Fibroblast of upper back skin (primary cell): ENCODE measurements around the gene MAD1L1.

Experiments
- DNase-seq: peaks from one replicate; pipeline ENCODE4 v3.0.0-alpha.2; 2013

MAD1L1 gene

GRCh38 chr7:1794888-1795542, 437.7 kb downstream of the MAD1L1 start:
- no peak for DNase-seq

- DNase-seq = no peak
Observed at GRCh38 chr7:1787681-1788235, 445.0 kb downstream of the MAD1L1 start.

- DNase-seq = no peak
Observed at GRCh38 chr7:1787241-1787640, 445.5 kb downstream of the MAD1L1 start.

- DNase-seq = no peak
Observed at GRCh38 chr7:1785839-1786238, 446.9 kb downstream of the MAD1L1 start.

- DNase-seq = no peak
Observed at GRCh38 chr7:1781369-1781768, 451.4 kb downstream of the MAD1L1 start.

- no peak for DNase-seq
Observed at GRCh38 chr7:1779445-1779844, 453.3 kb downstream of the MAD1L1 start.

- DNase-seq = no peak
Observed at GRCh38 chr7:1777122-1777521, 455.6 kb downstream of the MAD1L1 start.

GRCh38 chr7:1775389-1775788, 457.4 kb downstream of the MAD1L1 start:
- DNase-seq = no peak

- no peak for DNase-seq
Observed at GRCh38 chr7:1770331-1770730, 462.4 kb downstream of the MAD1L1 start.

- no peak for DNase-seq
Observed at GRCh38 chr7:1769286-1770200, 463.2 kb downstream of the MAD1L1 start.

- DNase-seq = no peak
Observed at GRCh38 chr7:1768832-1769231, 463.9 kb downstream of the MAD1L1 start.

GRCh38 chr7:1767524-1767923, 465.2 kb downstream of the MAD1L1 start:
- no peak for DNase-seq
